GM21526 (cell line): ENCODE results near the gene NPY4R.
"Not testable (repeated sequence)": the region's sequence is repeated elsewhere in the genome, so short reads cannot be mapped to it uniquely, and the experiment has no call there.

ENCODE experiments used
- ATAC-seq: cut with Tn5 transposase; IDR thresholded peaks from one replicate; pipeline ENCODE4 v1.9.1; 2021; ENCODE audit warnings: moderate library complexity; ENCODE audit not compliant: unreplicated experiment, low FRiP score

The NPY4R gene

GRCh38 chr10:46459579-46459978, 6.2 kb downstream of the NPY4R start:
- ATAC-seq: not testable (repeated sequence)

- ATAC-seq: not testable (repeated sequence)
These were observed 8.7 kb downstream of the NPY4R start for GRCh38 chr10:46457071-46457470.

GRCh38 chr10:46455992-46456391, 9.8 kb downstream of the NPY4R start:
- ATAC-seq: not testable (repeated sequence)

- not testable (repeated sequence) for ATAC-seq
These were observed 14.4 kb downstream of the NPY4R start for GRCh38 chr10:46451365-46451764.

- ATAC-seq: not testable (repeated sequence)
These were observed 14.9 kb downstream of the NPY4R start for GRCh38 chr10:46450829-46451228.

GRCh38 chr10:46447439-46447838, 18.3 kb downstream of the NPY4R start:
- ATAC-seq: not testable (repeated sequence)

GRCh38 chr10:46445389-46446122, 20.2 kb downstream of the NPY4R start:
- ATAC-seq: peak; percentile 56

GRCh38 chr10:46443422-46443821, 22.3 kb downstream of the NPY4R start:
- not testable (repeated sequence) for ATAC-seq

GRCh38 chr10:46442706-46443275, 23.0 kb downstream of the NPY4R start:
- ATAC-seq: not testable (repeated sequence)

- ATAC-seq: not testable (repeated sequence)
These were observed 23.9 kb downstream of the NPY4R start for GRCh38 chr10:46441837-46442278.

- ATAC-seq: not testable (repeated sequence)
These were observed 24.8 kb downstream of the NPY4R start for GRCh38 chr10:46440942-46441341.

GRCh38 chr10:46423550-46423949, 42.2 kb downstream of the NPY4R start:
- ATAC-seq: not testable (repeated sequence)

GRCh38 chr10:46419570-46420379, 46.0 kb downstream of the NPY4R start:
- ATAC-seq: not testable (repeated sequence)

- ATAC-seq: not testable (repeated sequence)
These were observed 47.5 kb downstream of the NPY4R start for GRCh38 chr10:46418283-46418682.

GRCh38 chr10:46415291-46415690, 50.5 kb downstream of the NPY4R start:
- not testable (repeated sequence) for ATAC-seq

GRCh38 chr10:46412665-46413064, 53.1 kb downstream of the NPY4R start:
- ATAC-seq: not testable (repeated sequence)

- ATAC-seq: not testable (repeated sequence)
These were observed 54.6 kb downstream of the NPY4R start for GRCh38 chr10:46411123-46411522.
